K562 (cell line): Measurements from ENCODE around the gene CYP1B1. TPM values are rescaled to one million over a fixed set of nuclear protein-coding genes. Genes with fewer than 3 reads are reported as not detected.

Source experiments
- ATAC-seq: fragments of 200-7000 bp; cut with Tn5 transposase; 3 replicates; pipeline ENCODE4 v1.9.1; 2020; ENCODE audit warnings: moderate library complexity
- BruUV-seq: library from RNA; stranded (reverse); fragments of 400-500 nt; replicated peaks from 2 replicates; lab custom pipeline; 2021; lab: Mats Ljungman, UMichigan
- CTCF ChIA-PET: fragments of 300-600 bp; formaldehyde crosslinking; extraction: SDS; loops from one replicate; lab custom pipeline; 2021; ENCODE audit warnings: low intra/inter-chr PET ratio; lab: Yijun Ruan, JAX
- POLR2A ChIA-PET: fragments of 300-600, 350-650 bp; sonication (Branson Sonifier 250); formaldehyde crosslinking; extraction: SDS; loops from one replicate; lab custom pipeline; 2021; ENCODE audit warnings: antibody characterized with exemption, inconsistent platforms; lab: Yijun Ruan, JAX
- DNase-seq, 4 experiments: peaks; one replicate each; pipeline versions ENCODE4 v3.0.0 to v3.0.0-alpha.2; 2011 to 2018; ENCODE audit warnings: low spot score in 3 of 4, mixed read lengths in 3 of 4; ENCODE audit errors: extremely low read depth in 1 of 4
- FAIRE-seq: peaks from 2 replicates; lab custom pipeline; 2011; peaks lifted over from hg19 to GRCh38; lab: Jason Lieb, UNC
- H2AFZ ChIP-seq: 2 replicates; pipeline ENCODE4 v1.6.0; 2011; ENCODE audit warnings: low read depth, low read length, control low read depth, inconsistent platforms
- H3K27ac ChIP-seq: fragments of 200-600 bp; 3 replicates; pipeline ENCODE4 v1.8.0; 2011; ENCODE audit warnings: low read depth, mild to moderate bottlenecking, control low read depth, inconsistent platforms, low read length, moderate library complexity, mixed read lengths; ENCODE audit errors: extremely low read depth
- H3K27me3 ChIP-seq, 2 experiments: fragments of 300-600 bp in 1 of 2; 2 replicates in 1 of 2; 3 replicates in 1 of 2; pipeline versions ENCODE4 v1.6.0 to v1.8.0; 2011; ENCODE audit warnings: inconsistent platforms in 2 of 2, low read length in 2 of 2, mild to moderate bottlenecking in 1 of 2, mixed read lengths in 1 of 2, moderate library complexity in 1 of 2; ENCODE audit not compliant: control insufficient read depth in 2 of 2, insufficient read depth in 2 of 2
- H3K36me3 ChIP-seq: fragments of 300-600 bp; 3 replicates; pipeline ENCODE4 v1.8.0; 2011; ENCODE audit warnings: mild to moderate bottlenecking, low read length, inconsistent platforms; ENCODE audit not compliant: control insufficient read depth, insufficient read depth
- H3K4me1 ChIP-seq, 2 experiments: fragments of 200-600 bp in 1 of 2; replicated peaks in 1 of 2; 2 replicates in 1 of 2; 3 replicates in 1 of 2; pipeline versions ENCODE4 v1.5.1 to v1.8.0; 2011; ENCODE audit warnings: inconsistent platforms in 2 of 2, low read length in 2 of 2, mild to moderate bottlenecking in 1 of 2, mixed read lengths in 1 of 2, moderate library complexity in 1 of 2; ENCODE audit not compliant: control insufficient read depth in 2 of 2, insufficient read depth in 2 of 2
- H3K4me2 ChIP-seq: 2 replicates; pipeline ENCODE4 v1.6.1; 2011; ENCODE audit warnings: low read length, control low read depth, inconsistent platforms, mixed read lengths; ENCODE audit not compliant: insufficient read depth
- H3K4me3 ChIP-seq: fragments of 200-600 bp; sonication (generic), shearing (Covaris generic); 2 replicates; pipeline ENCODE4 v1.5.1; 2016; ENCODE audit warnings: control low read depth, inconsistent platforms
- H3K79me2 ChIP-seq: fragments of 200-600 bp; 3 replicates; pipeline ENCODE4 v1.8.0; 2011; ENCODE audit warnings: low read length, inconsistent platforms; ENCODE audit not compliant: control insufficient read depth, insufficient read depth
- H3K9ac ChIP-seq, 2 experiments: 2 replicates each; pipeline versions ENCODE4 v1.6.0 to v1.6.1; 2011; ENCODE audit warnings: low read depth in 2 of 2, low read length in 2 of 2, control low read depth in 1 of 2, inconsistent platforms in 1 of 2, mild to moderate bottlenecking in 1 of 2, mixed read lengths in 1 of 2; ENCODE audit not compliant: insufficient read depth in 1 of 2
- H3K9me1 ChIP-seq: one replicate; pipeline ENCODE4 v1.6.0; 2011; ENCODE audit warnings: inconsistent platforms, mild to moderate bottlenecking, low read length, moderate library complexity; ENCODE audit not compliant: control insufficient read depth, insufficient read depth
- H3K9me3 ChIP-seq: replicated peaks from 2 replicates; pipeline ENCODE4 v1.5.1; 2011; ENCODE audit warnings: low read depth, low read length, inconsistent platforms; ENCODE audit not compliant: control insufficient read depth, insufficient read depth
- H4K20me1 ChIP-seq: replicated peaks from 2 replicates; pipeline ENCODE4 v1.6.1; 2011; ENCODE audit warnings: low read length, inconsistent platforms, mixed read lengths; ENCODE audit not compliant: control insufficient read depth, insufficient read depth
- CHD7 ChIP-seq: fragments of 200-600 bp; sonication (generic); IDR thresholded peaks from one replicate; pipeline ENCODE4 v1.6.1; 2012; ENCODE audit warnings: mild to moderate bottlenecking, low read depth, low read length, inconsistent platforms
- ERF ChIP-seq: fragments of 450-650 bp; formaldehyde crosslinking; IDR thresholded peaks from 2 replicates; pipeline ENCODE4 v1.4.0; 2020; ENCODE audit warnings: mild to moderate bottlenecking, mixed read lengths
- EWSR1 ChIP-seq: fragments of 450-650 bp; IDR thresholded peaks from 2 replicates; pipeline ENCODE4 v1.6.1; 2018; ENCODE audit warnings: borderline replicate concordance, mild to moderate bottlenecking, low read depth, moderate library complexity; ENCODE audit not compliant: partially characterized antibody
- KLF13 ChIP-seq: fragments of 450-650 bp; IDR thresholded peaks from 2 replicates; pipeline ENCODE4 v1.6.1; 2016; ENCODE audit warnings: missing genetic modification characterization, low read depth, mild to moderate bottlenecking, missing compliant biosample characterization, moderate library complexity, borderline replicate concordance
- SUPT5H ChIP-seq: fragments of 450-650 bp; IDR thresholded peaks from 2 replicates; pipeline ENCODE4 v1.6.1; 2016
- WGBS: fragments of 100-300 bp; shearing (Covaris generic); methylation state at CpG from one replicate; pipeline ENCODE4 v1.1.6; 2016; ENCODE audit warnings: low coverage, mixed read lengths; ENCODE audit not compliant: insufficient coverage; ENCODE audit errors: missing lambda C conversion rate; 5-methylcytosine and 5-hydroxymethylcytosine counted together
- in situ Hi-C: fragments of 300-500 bp; cut with MboI; formaldehyde crosslinking; loops from 4 replicates; pipeline ENCODE4 v1.15.0; 2018; ENCODE audit warnings: inconsistent platforms, mixed read lengths
- intact Hi-C: fragments of 100-400 bp; cut with micrococcal nuclease; formaldehyde crosslinking; loops from 2 replicates; pipeline ENCODE4 v1.14.2; 2022
- polyA plus RNA-seq, 8 experiments: library from polyadenylated mRNA; depleted of rRNA in 4 of 8; stranded (reverse) in 5 of 8; unstranded in 3 of 8; fragments of >200 nt; fragmentation: Nextera tagmentation in 2 of 8; fragmentation: Illumina TruSeq in 1 of 8; extraction: Ambion mirVana in 2 of 8; extraction: Trizol in 1 of 8; gene quantifications; 2 replicates each; pipeline versions ENCODE4 v1.2.1 to v1.2.3, GENCODE V29; 2011 to 2014; ENCODE audit warnings: inconsistent platforms in 1 of 8, missing spikeins in 1 of 8
- total RNA-seq, 7 experiments: library from RNA; depleted of rRNA in 6 of 7; stranded (reverse); fragments of >200 nt in 6 of 7; fragmentation: Illumina TruSeq in 2 of 7; extraction: Trizol in 2 of 7; gene quantifications; 2 replicates each; pipeline versions ENCODE4 v1.2.1 to v1.2.3, GENCODE V29; 2011 to 2021; ENCODE audit warnings: low replicate concordance in 1 of 7

The CYP1B1 gene
- total and polyA plus RNA-seq, 9 of the 15 experiments (the other 6 are each of a cell fraction or from before 2014, with no cell fraction given) = 0.07 TPM; not detected in 8

- no peak overlapping the region for H3K4me2 ChIP-seq
- WGBS = 0% methylated on average over 2 of the region's 2 CpGs
- ChIA-PET POLR2A (interaction anchor here (0.6 kb wide), 1 partner anchor 145 kb away, joined by 3 read pairs; no protein-coding TSS in a partner anchor), CTCF (no interaction called here)
- H3K27ac ChIP-seq = no peak overlapping the region
- FAIRE-seq = no peak
- ATAC-seq = no peak
- no peak for TF ChIP-seq KLF13 (tag)
- TF ChIP-seq CHD7 = no peak
- no peak for TF ChIP-seq SUPT5H
- no peak for TF ChIP-seq EWSR1
- no peak for TF ChIP-seq ERF (CRISPR knock-in tag)
- H3K27me3 ChIP-seq = no peaks in the 10 kb centered on the region; a peak in 1 of 5 replicates
- no peaks in the 10 kb centered on the region for H3K4me1 ChIP-seq
- no peak overlapping the region for H3K4me3 ChIP-seq
- no peaks in the 10 kb centered on the region for H4K20me1 ChIP-seq
- intact Hi-C loops (no loop called here), in situ Hi-C loops (no loop called here)
- H3K9me3 ChIP-seq = no peaks in the 10 kb centered on the region
- H3K9me1 ChIP-seq = no peaks in the 10 kb centered on the region
- H3K79me2 ChIP-seq = no peaks in the 10 kb centered on the region
- H2AFZ ChIP-seq = no peak overlapping the region
- H3K9ac ChIP-seq = no peak overlapping the region
- no peak for DNase-seq
- no TSS peak for BruUV-seq
- H3K36me3 ChIP-seq = no peaks in the 10 kb centered on the region
These were observed 49.1 kb downstream of the CYP1B1 start for GRCh38 chr2:38026846-38027245.
